ENCODE data around the gene CFH. TPM values are rescaled to one million over a fixed set of nuclear protein-coding genes. Genes with fewer than 3 reads are reported as not detected.
A peak's percentile ranks its signal among the peaks of the same experiment; 100 is the strongest.
"Not testable (repeated sequence)": the region's sequence is repeated elsewhere in the genome, so short reads cannot be mapped to it uniquely, and the experiment has no call there.

Gene CFH
- total RNA-seq, 1 donor from 2014 or later: 145 TPM

DNA sequence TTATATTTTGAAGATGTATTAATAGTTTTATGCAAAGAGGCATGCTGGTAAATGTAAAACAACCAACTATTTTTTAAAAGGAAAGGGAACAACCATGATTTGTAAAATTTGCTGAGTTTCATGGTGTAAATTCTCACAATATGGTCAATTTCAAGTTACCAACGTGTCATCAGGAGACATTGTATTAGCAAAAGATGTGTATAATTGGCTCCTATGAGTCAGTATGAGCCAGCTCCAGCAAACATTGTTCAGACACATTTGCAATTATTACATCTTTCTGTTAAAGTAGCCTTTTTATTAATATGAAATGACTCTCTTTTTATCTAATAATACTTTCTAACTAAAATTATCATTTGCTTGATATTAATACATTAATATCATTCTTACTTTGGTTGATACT is 15.3 kb downstream of the CFH start:
- DNase-seq (ENCODE audit: low spot score): no peak

GRCh38 chr1:196669051-196669450 is 17.2 kb downstream of the CFH start:
- DNase-seq (ENCODE audit: low spot score): no peak

- no peak for DNase-seq (ENCODE audit: low spot score)
Measured at GRCh38 chr1:196669693-196670092, 17.9 kb downstream of the CFH start.

- DNase-seq (ENCODE audit: low spot score): no peak
Measured at GRCh38 chr1:196674908-196675307, 23.1 kb downstream of the CFH start.

DNA sequence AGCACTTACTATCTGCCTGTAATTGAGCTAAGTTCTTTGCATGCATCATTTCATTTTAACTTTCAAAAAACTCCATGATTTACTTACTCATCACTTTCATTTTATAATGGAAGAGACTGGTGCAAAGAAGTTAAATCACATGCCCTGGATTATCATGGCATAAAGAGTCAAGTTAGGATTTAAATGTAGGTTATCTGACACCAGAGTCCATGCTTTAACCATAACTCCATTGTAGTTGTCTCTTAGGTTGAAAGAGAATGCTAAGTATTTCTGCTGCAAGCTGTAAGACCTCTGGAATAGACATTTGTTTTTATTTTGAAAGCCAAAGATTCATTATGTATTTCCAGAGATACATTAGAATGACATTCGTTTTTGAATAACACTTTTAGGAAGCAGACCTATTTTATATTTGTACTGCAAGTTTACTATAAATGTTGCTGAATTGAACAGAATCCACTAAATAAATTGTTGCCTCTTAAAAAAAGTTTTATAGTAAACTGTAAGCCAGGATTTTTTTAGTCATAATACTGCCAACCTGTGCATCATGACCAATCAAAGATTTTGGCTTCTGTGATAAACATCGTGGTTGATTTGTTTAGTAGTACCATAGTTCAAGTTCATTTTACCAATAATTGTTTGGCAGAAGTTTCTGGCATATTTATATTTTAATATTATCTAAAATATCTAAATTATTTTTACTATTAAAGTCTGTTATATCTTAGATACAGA is 26.1 kb downstream of the CFH start:
- DNase-seq (ENCODE audit: low spot score): no peak

DNA sequence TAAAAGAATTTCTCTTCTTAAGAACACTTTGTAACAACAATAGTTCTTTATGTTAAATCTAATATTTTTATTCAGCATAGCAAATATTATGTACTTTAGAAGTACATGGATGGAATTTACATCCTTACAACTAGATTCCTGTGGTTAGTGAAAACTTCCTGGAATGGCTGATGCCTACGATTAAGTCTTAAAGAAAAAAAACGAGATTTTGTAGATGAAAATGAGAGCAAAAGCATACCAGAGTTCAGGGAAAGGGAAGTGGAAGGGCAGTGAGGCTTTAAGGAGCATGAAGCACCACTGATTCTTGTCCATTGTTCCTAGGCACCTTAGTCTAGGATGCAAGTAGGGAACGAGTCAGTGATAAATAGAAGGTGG is 26.7 kb downstream of the CFH start:
- DNase-seq (ENCODE audit: low spot score): no peak

GRCh38 chr1:196680107-196680506 is 28.3 kb downstream of the CFH start:
- no peak for DNase-seq (ENCODE audit: low spot score)

DNA sequence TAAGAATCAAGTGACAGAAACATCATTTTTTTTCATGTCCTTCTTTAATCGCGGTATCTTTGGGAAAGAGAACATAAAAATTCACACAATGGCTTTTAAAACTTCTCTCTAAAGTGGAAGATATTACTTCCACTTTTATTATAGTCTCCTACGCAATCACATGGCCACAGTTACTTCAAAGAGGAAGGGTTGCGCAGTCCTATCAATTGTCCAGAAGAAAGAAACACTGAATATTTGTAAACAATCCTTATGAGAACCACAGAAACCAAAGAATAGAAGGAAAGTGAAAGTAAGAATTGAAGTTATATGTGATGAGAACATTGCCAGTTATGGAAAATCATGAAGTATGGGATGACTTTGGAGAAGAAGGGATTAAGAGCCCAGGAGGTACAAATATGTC is 32.6 kb downstream of the CFH start:
- no peak for DNase-seq (ENCODE audit: low spot score)

DNA sequence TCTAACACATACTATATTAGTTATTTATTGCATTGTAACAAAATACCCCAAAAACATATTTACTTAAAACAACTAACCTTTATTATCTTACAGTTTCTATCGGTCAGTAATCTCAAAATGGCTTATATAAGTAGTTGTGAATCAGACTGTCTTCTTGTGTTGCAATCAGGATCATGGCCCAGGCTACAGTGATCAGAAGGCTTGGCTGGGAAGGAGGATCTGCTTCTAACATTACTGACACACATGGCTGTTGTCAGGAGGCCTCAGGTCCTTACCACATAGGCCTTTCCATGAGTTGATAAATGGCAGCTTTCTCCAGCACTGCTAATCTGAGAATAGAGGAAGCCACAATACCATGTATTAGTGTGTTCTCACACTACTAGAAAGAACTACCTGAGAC is 33.7 kb downstream of the CFH start:
- no peak for DNase-seq (ENCODE audit: low spot score)

GRCh38 chr1:196689001-196689400 is 37.2 kb downstream of the CFH start:
- DNase-seq (ENCODE audit: low spot score): no peak

- DNase-seq (ENCODE audit: low spot score): no peak
Measured at GRCh38 chr1:196690582-196690981, 38.7 kb downstream of the CFH start.

DNA sequence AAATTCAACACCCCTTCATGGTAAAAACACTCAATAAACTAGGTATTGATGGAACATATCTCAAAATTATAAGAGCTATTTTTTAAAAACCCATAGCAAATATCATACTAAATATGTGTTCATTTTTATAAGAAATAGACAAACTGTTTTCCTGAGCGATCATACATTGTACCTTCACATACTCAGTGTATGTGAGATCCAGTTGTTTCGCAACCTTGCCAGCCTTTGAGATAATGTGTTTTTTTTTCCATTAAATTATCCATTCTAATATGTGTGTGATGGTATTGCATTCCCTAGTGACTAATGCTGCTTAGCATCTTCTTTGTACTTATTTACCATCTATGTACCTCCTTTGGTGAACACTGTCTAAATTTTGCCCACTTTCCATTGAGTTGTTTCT is 47.1 kb downstream of the CFH start:
- DNase-seq (ENCODE audit: low spot score): no peak

- no peak for DNase-seq (ENCODE audit: low spot score)
Measured at GRCh38 chr1:196701144-196701543, 49.3 kb downstream of the CFH start.

DNA sequence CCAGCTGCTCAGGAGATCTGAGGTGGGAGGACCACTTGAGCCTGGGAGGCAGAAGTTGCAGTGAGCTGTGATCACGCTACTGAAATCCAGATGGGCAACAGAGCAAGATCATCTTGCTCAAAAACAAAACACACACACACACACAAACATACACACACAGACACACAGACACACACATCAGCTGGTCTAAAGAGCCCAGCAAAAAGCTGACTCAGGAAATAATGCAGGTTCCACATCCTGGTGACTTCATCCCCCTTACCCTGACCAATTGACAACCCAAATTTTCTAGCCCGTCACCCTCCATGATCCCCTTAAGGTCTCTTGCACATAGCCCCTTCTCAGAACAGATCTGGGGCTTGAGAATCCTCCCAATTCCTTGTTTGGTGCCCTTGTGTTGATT is 58.0 kb downstream of the CFH start:
- not testable (repeated sequence) for DNase-seq (ENCODE audit: low spot score)

DNA sequence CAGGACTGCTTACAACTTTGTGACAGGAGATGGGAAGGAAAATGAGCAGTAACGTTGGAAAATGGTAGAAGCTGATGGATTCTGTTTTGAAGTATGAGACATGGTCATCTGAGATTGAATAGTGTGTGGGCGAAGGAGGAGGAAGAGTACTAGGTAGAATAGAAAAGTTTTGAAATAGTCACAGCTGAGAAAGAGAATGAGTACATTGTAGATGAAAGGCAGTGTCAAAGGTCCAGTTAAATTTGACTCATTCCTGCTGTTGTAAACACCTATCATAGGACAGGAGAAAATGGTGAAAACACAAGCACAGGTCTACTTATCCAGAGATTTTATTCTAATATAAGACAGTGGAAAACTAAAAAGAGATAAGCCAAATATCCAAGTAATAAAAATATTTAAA is 66.0 kb downstream of the CFH start:
- DNase-seq (ENCODE audit: low spot score): no peak

DNA sequence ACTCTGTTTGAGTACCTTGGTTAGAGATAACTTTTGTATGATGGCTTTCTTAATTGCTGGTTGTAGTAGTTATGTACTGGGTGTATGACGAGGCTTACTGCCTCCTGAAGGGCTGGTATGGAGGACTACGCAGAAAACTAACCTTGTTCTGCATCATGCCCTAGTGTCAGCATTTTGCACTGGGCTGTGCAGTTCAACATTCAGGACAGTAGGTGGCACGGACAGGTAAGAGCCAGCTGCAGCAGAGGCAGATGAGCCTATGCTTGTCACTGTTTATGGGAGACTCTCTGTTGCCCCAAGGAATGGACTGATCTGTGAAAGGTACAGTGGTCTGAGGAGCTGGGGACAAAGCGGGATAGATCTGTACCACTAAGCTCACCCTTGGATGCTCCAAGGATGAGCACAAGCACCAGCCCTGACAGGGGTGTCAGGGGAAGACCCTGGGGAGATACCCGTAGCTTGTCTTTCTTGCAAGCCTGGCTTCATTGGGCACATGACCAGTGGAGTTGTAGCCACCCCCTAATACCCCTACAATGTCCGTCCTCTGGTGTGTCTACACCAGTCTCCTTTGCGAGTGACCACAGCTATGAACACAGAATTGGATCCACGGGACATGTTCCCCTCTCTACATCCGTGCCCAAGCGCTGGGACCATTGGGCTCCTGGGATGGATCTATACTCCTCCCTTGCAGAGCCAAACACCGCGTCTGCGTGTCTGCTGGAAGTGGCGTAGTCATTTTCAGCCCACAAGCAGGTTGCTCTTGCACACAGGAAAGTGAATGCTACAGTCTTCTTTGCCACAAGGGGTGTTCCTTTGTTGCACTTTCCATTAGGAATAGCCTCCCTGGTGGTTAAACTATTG is 71.7 kb downstream of the CFH start:
- DNase-seq (ENCODE audit: low spot score): peak; percentile 45

GRCh38 chr1:196732526-196732925 is 80.7 kb downstream of the CFH start:
- DNase-seq (ENCODE audit: low spot score): no peak

GRCh38 chr1:196733091-196733970 is 81.5 kb downstream of the CFH start:
- no peak for DNase-seq (ENCODE audit: low spot score)

- no peak for DNase-seq (ENCODE audit: low spot score)
Measured at GRCh38 chr1:196734006-196734405, 82.2 kb downstream of the CFH start.

DNA sequence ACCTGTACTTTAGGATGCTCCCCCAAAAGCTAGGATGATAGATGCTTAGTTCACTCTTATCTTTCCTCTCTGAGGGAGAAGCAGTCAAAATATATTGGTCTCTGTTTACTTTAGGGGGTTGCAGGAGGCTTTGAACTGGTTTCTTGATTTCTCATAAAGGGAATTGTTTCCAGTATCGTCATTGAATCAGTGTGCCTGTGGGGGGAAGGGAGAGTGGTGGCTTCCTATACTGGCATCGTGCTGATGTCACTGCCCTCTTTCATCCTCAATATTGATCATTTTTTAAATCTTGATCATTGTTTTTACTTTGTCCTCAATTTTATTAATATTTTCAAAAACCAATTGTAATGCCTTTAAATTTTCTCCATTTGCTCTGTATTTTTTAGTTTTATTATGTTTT is 82.6 kb downstream of the CFH start:
- no peak for DNase-seq (ENCODE audit: low spot score)

DNA sequence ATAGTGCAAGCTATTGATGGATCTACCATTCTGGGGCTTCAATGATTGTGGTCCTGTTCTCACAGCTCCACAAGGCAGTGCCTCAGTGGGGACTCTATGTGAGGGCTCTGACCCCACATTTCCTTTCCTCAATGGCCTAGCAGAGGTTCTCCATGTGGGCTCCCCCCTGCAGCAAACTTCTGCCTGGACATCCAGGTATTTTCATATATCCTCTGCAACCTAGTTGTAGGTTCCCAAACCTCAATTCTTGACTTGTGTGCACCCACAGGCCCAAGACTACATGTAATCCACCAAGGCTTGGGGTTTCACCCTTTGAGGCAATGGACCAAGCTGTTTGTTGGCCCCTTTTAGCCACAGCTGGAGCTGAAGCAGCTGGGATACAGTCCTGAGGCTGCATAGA is 86.9 kb downstream of the CFH start:
- DNase-seq (ENCODE audit: low spot score): no peak

GRCh38 chr1:196743244-196743643 is 91.4 kb downstream of the CFH start:
- DNase-seq (ENCODE audit: low spot score): not testable (repeated sequence)

All from ureter (tissue), 1 donor.